Renal cortex interstitium (tissue), 11 donors: ENCODE results near the gene SYT2. TPM values are rescaled to one million over a fixed set of nuclear protein-coding genes. Genes with fewer than 3 reads are reported as not detected.
"Not testable (repeated sequence)": the region's sequence is repeated elsewhere in the genome, so short reads cannot be mapped to it uniquely, and the experiment has no call there.

Experiments
- DNase-seq, 11 donors: peaks; one replicate each; pipeline ENCODE4 v3.0.0-alpha.2; 2013; ENCODE audit warnings: low read depth in 9 of 11, low spot score in 4 of 11; ENCODE audit errors: extremely low read depth in 1 of 11
- polyA plus RNA-seq, 3 donors: library from polyadenylated mRNA; unstranded; fragments of 120-200 nt; gene quantifications; one replicate each; pipeline ENCODE4 v1.2.1, GENCODE V29; 2013; ENCODE audit not compliant: insufficient read length in 3 of 3

Gene SYT2
- polyA plus RNA-seq, 3 donors, result 1.5 to 3.5 (median 2.9) TPM

DNA sequence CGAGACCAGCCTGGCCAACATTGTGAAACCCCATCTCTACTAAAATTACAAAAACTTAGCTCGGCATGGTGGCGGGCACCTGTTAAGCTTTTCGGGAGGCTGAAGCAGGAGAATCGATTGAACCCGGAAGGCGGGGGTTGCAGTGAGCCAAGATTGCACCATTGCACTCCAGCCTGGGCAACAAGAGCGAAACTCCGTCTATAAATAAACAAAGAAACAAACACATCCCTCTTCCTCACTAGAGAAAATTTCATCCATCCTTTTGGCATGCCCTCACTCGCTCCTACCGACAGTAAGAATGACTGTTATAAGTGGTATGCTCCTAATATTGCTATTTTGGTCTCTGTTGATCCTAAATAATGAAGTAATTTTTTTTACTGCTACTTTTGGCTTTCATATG, 166.7 kb downstream of the SYT2 start:
- DNase-seq, result not testable (repeated sequence)

DNA sequence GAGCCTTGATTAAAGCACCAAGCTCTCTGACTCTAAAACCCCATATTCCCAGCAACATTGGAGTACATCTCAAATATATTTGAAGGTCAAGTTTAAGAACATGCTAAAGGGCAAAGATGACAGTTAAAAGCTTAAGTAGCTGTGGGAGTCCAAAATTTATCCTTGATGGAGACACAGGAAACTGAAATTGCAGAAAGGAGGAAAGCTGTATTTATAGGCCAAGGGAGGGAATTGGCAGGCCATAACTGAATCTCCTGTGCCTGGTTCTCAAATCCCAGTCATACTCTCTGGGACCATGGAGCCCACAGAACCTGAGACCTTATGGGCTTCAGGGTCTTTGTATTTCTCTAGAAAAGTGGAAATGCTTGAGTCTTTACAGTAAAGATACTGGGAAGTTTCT, 167.8 kb downstream of the SYT2 start:
- not testable (repeated sequence) for DNase-seq

DNA sequence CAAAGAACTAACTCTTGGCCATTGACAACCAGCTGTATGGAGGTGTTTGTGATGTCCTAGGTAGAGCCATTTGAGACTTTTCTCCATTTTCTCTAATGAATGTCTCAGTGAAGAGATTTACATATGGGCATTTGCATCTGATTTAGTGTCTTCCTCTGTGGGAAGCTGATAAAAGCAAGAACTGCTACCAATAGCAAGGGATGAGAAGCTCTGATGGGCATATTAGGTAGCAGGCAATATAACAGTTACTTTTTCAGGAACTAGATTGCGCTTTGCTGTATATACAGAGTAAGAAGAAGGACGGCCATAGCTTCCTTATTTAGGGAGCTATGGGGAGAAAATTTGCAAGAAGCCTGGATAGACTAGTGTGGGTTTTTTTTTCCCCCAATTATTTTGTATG, 169.4 kb downstream of the SYT2 start:
- not testable (repeated sequence) for DNase-seq

Other genes starting within 250 kb of the SYT2 start
- 100 to 1,000 TPM in 2 of 3 donors, 10 to 100 TPM in 1; 90.3 to 112 (median 104) TPM for gene KDM5B, start 98.0 kb upstream of the SYT2 start, polyA plus RNA-seq
- gene PCAT6, start 100.5 kb upstream of the SYT2 start, polyA plus RNA-seq, result 1 to 10 TPM; 3.8 to 5.6 (median 4.0) TPM
- gene RABIF, start 178.7 kb upstream of the SYT2 start, polyA plus RNA-seq, result 10 to 100 TPM in 2 of 3 donors, 1 to 10 TPM in 1; 9.3 to 11.2 (median 11.1) TPM
- gene KLHL12, start 216.8 kb upstream of the SYT2 start, polyA plus RNA-seq, result 10 to 100 TPM; 37.9 to 47.0 (median 38.3) TPM
- 10 to 100 TPM; 73.8 to 76.9 (median 75.1) TPM for gene ADIPOR1, start 247.9 kb upstream of the SYT2 start, polyA plus RNA-seq